Right cardiac atrium (tissue), 5 donors: ENCODE measurements around the gene JPH2. TPM values are rescaled to one million over a fixed set of nuclear protein-coding genes. Genes with fewer than 3 reads are reported as not detected.
A peak's percentile ranks its signal among the peaks of the same experiment; 100 is the strongest.

Experiments
- ATAC-seq, 2 donors: fragments of 200-7000 bp; cut with Tn5 transposase; one replicate each; pipeline versions ENCODE4 v1.8.0 to v1.9.1; 2020; ENCODE audit warnings: moderate library complexity in 2 of 2, mild to moderate bottlenecking in 1 of 2
- DNase-seq, 3 donors: peaks; one replicate each; pipeline ENCODE4 v3.0.0-alpha.2; 2020
- H3K27ac ChIP-seq: one replicate; pipeline ENCODE4 v1.5.1; 2013; ENCODE audit warnings: mild to moderate bottlenecking, low read length, control low read depth, moderate library complexity
- H3K27me3 ChIP-seq: one replicate; pipeline ENCODE4 v1.6.1; 2013; ENCODE audit not compliant: control insufficient read depth, insufficient read depth
- H3K4me1 ChIP-seq: one replicate; pipeline ENCODE4 v1.6.1; 2013; ENCODE audit warnings: low read length; ENCODE audit not compliant: control insufficient read depth, insufficient read depth
- H3K4me3 ChIP-seq: one replicate; pipeline ENCODE4 v1.5.1; 2013; ENCODE audit warnings: low read length, control low read depth
- H3K9me3 ChIP-seq: one replicate; pipeline ENCODE4 v1.6.1; 2013; ENCODE audit warnings: low read length; ENCODE audit not compliant: control insufficient read depth
- WGBS: extraction: QIAGEN DNeasy Blood & Tissue Kit; methylation state at CpG from one replicate; pipeline ENCODE4 v1.1.7; 2013; 5-methylcytosine and 5-hydroxymethylcytosine counted together
- intact Hi-C, 4 donors: fragments of 100-400 bp; cut with DNase I; formaldehyde crosslinking; loops; one replicate each; pipeline versions ENCODE4 v1.11.0 to v1.14.0; 2022 to 2023
- polyA plus RNA-seq: library from polyadenylated mRNA; stranded (reverse); fragments of 200-250 nt; gene quantifications from one replicate; pipeline ENCODE4 v1.2.3, GENCODE V29; 2013
- total RNA-seq, 4 donors: library from RNA; stranded (reverse); fragmentation: NEBNext Ultra II Directional; extraction: Animal tissue kit (Norgen Biotek cat#: 25700); gene quantifications; one replicate each; pipeline ENCODE4 v1.2.1, GENCODE V29; 2021
- donor health status: healthy with polysubstance abuse.
- donor health status: DM: no; HTN: yes; CAD: no.
- donor health status: DM: no; HTN: no; CAD: no.
- donor health status: DM: no; HTN: yes; CAD: no; lungs with severe emphysema.
- donor health status: DM: yes; HTN: yes; CAD: no.

Gene JPH2
- total and polyA plus RNA-seq, 5 donors, result 78.2 to 117 (median 106) TPM

DNA sequence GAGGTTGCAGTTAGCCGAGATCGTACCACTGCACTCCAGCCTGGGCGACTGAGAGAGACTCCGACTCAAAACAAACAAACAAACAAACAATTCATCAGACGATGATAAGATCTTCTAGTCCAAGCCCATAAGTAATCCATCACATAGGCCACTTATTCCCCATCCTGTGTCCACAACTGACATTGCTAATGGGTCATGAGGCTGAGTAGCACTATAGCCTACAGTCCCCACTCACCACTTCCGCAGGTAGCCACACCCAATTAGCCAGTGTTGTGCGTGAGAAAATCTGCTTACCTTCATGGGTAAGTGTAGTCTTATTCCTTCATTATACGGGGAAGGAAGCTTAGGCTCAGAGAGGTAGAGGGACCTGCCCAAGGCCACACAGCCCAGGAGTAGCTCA, 13.1 kb downstream of the JPH2 start:
- DNase-seq (no peak), ATAC-seq (no peak)
- 77% methylated on average over 8 of the region's 8 CpGs for WGBS
- Histone ChIP-seq H3K27me3 (no peaks in the 10 kb centered on the region), H3K4me3 (no peak overlapping the region), H3K27ac (no peak overlapping the region), H3K4me1 (peaks cover 18% of the 10 kb centered on the region), H3K9me3 (no peaks in the 10 kb centered on the region)
- intact Hi-C loops, result no loop called here

GRCh38 chr20:44173116-44173515, 13.9 kb downstream of the JPH2 start:
- 79% methylated on average over 5 of the region's 5 CpGs for WGBS
- Histone ChIP-seq H3K4me1 (peaks cover 18% of the 10 kb centered on the region), H3K4me3 (no peak overlapping the region), H3K27ac (no peak overlapping the region), H3K9me3 (no peaks in the 10 kb centered on the region), H3K27me3 (no peaks in the 10 kb centered on the region)
- intact Hi-C loops, result no loop called here
- ATAC-seq, result no peak
- no peak for DNase-seq

DNA sequence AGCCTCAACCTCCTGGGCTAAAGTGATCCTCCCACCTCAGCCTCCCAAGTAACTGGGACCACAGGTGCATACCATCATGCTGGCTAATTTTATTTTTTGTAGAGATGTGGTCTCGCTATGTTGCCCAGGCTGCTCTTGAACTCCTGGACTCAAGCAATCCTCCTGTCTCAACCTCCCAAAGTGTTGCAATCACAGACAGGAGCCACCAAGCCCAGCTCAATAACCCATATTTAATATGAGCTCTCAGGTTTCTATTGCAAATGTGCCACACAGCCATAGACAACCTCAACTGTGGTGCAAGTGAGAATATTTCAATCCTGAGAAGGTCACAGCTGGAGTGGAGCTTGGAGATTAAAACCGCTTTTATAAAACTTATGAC, 14.4 kb downstream of the JPH2 start:
- Histone ChIP-seq H3K27ac (no peak overlapping the region), H3K4me1 (peaks cover 18% of the 10 kb centered on the region), H3K27me3 (no peaks in the 10 kb centered on the region), H3K4me3 (no peak overlapping the region), H3K9me3 (no peaks in the 10 kb centered on the region)
- ATAC-seq, result no peak
- WGBS, result 84% methylated on average over 2 of the region's 2 CpGs
- intact Hi-C loops, result no loop called here
- DNase-seq, result no peak

DNA sequence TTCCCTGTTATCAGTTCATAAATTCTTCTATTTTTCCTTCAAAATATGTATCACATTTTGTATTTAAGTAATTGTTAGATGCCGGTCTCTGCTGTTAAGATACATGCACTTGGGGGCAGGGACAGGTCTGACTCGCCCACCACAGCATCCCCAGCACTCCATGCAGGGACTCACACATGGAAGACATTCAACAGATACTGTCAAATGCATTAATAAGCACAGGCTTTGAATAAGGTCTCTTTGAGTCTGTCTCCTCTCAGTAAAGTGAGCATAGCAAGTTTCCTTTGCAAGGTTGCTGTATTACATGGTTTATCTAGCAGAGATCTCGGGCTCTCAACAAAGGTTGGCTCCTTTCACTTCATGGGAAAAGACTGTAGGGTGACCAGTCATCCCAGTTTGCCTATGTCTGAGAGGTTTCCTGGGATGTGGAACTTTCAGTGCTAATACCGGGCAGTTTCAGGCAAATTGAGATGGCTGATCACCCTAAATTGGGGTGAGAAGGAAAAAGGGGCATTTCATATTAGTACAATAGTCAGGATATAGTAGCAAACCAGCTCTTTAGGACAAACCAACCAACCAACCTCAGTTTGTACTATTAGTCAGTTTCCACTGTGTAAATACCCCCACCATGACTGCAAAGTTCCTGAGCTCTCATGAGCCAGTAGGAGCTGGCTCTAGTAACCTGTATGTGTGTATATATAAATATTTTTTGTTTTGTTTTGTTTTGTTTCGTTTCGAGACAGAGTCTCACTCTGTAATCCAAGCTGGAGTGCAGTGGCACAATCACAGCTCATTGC, 15.0 kb downstream of the JPH2 start:
- Histone ChIP-seq H3K4me1 (peaks cover 14% of the 10 kb centered on the region), H3K27ac (no peak overlapping the region)
- intact Hi-C loops, result no loop called here

GRCh38 chr20:44170816-44171410, 16.1 kb downstream of the JPH2 start:
- Histone ChIP-seq H3K9me3 (no peaks in the 10 kb centered on the region), H3K27ac (peak overlapping the region; percentile 30), H3K27me3 (no peaks in the 10 kb centered on the region), H3K4me1 (peaks cover 13% of the 10 kb centered on the region), H3K4me3 (no peak overlapping the region)
- intact Hi-C loops, result no loop called here
- WGBS, result 32% methylated on average over 7 of the region's 7 CpGs
- DNase-seq (no peak), ATAC-seq (no peak)

More for the DNA sequence above, 15.0 kb downstream of the JPH2 start:
- 64% methylated on average over 6 of the region's 6 CpGs for WGBS
- no peak for ATAC-seq
- no peaks in the 10 kb centered on the region for H3K27me3 ChIP-seq
- no peaks in the 10 kb centered on the region for H3K9me3 ChIP-seq
- no peak overlapping the region for H3K4me3 ChIP-seq
- DNase-seq, result no peak

GRCh38 chr20:44167736-44168135, 19.3 kb downstream of the JPH2 start:
- Histone ChIP-seq H3K27me3 (no peaks in the 10 kb centered on the region), H3K4me1 (peaks cover 12% of the 10 kb centered on the region), H3K9me3 (no peaks in the 10 kb centered on the region), H3K4me3 (no peak overlapping the region), H3K27ac (no peak overlapping the region)
- intact Hi-C loops, result no loop called here
- 75% methylated on average over 3 of the region's 3 CpGs for WGBS
- ATAC-seq, result no peak
- no peak for DNase-seq

GRCh38 chr20:44166477-44166876, 20.5 kb downstream of the JPH2 start:
- H3K4me1 ChIP-seq, result peaks cover 9% of the 10 kb centered on the region
- no peaks in the 10 kb centered on the region for H3K9me3 ChIP-seq
- H3K27ac ChIP-seq, result peak overlapping the region; percentile 92
- DNase-seq, result peak; percentile 38 to 71 (median 60)
- no peak overlapping the region for H3K4me3 ChIP-seq
- intact Hi-C loops, result no loop called here
- no peaks in the 10 kb centered on the region for H3K27me3 ChIP-seq
- 16% methylated on average over 4 of the region's 4 CpGs for WGBS
- ATAC-seq, result peak; percentile 85 to 90

- Histone ChIP-seq H3K27me3 (no peaks in the 10 kb centered on the region), H3K27ac (peak overlapping the region; percentile 92), H3K4me3 (no peak overlapping the region), H3K9me3 (no peaks in the 10 kb centered on the region), H3K4me1 (peaks cover 5% of the 10 kb centered on the region)
- intact Hi-C loops, result no loop called here
- 38% methylated on average over 4 of the region's 4 CpGs for WGBS
- ATAC-seq (no peak), DNase-seq (no peak)
Observed at GRCh38 chr20:44166008-44166407, 21.0 kb downstream of the JPH2 start.

- peak in 1 of 3 donors; percentile 43 for DNase-seq
- H3K4me1 ChIP-seq, result no peaks in the 10 kb centered on the region
- no peaks in the 10 kb centered on the region for H3K9me3 ChIP-seq
- WGBS, result 61% methylated on average over 56 of the region's 56 CpGs
- peak in 1 of 2 donors; percentile 15 for ATAC-seq
- no peaks in the 10 kb centered on the region for H3K27me3 ChIP-seq
- no peak overlapping the region for H3K27ac ChIP-seq
- intact Hi-C loops, result no loop called here
- no peak overlapping the region for H3K4me3 ChIP-seq
Observed at GRCh38 chr20:44160133-44160532, 26.9 kb downstream of the JPH2 start.

DNA sequence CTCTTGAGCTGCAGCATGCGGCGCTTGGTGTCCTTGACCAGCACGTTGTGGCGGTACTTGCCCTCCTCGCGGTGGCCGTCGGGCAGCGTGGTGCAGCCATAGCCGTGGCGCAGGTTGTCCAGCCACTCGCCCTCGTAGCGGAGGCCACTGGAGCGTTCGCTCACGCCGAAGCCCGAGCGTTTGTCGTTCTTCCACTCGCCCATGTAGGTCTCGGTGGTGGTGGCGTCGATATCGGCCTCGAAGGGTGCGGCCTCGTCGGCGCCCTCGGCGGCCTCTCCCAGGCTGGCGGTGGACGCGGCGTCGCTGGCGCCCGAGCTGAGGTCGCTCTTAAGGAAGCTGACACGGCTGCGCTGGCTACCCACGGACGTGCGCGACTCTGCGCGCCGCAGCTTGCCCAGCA, 27.3 kb downstream of the JPH2 start:
- Histone ChIP-seq H3K9me3 (no peaks in the 10 kb centered on the region), H3K4me1 (no peaks in the 10 kb centered on the region), H3K27me3 (no peaks in the 10 kb centered on the region), H3K4me3 (no peak overlapping the region), H3K27ac (no peak overlapping the region)
- ATAC-seq, result no peak
- DNase-seq, result peak in 1 of 3 donors; percentile 39
- 76% methylated on average over 50 of the region's 50 CpGs for WGBS
- intact Hi-C loops, result no loop called here

DNA sequence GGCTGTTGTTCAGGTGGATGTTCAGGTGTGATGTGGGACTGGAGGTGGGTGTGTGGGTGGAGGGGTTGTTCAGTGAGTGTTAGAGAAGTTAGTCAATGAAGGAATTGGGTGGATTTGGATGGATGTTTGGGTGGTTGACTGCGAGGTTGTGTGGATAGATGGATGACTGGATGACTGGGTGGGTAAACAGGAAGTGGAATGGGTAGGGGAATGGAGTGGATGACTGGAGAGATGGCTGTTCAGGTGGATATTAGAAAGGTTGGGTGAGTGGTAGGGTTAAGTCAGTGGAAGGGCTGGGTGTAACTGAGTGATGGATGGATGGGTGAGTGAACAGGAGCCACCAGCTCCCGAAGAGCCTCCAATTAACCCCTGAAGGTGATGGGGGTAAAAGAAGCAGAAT, 27.9 kb downstream of the JPH2 start:
- Histone ChIP-seq H3K27me3 (no peaks in the 10 kb centered on the region), H3K4me1 (no peaks in the 10 kb centered on the region), H3K9me3 (no peaks in the 10 kb centered on the region), H3K27ac (no peak overlapping the region), H3K4me3 (no peak overlapping the region)
- 86% methylated on average over 2 of the region's 2 CpGs for WGBS
- intact Hi-C loops, result no loop called here
- no peak for ATAC-seq
- no peak for DNase-seq
